ENCODE measurements around the gene RHOT2. TPM values are rescaled to one million over a fixed set of nuclear protein-coding genes. Genes with fewer than 3 reads are reported as not detected.
A peak's percentile ranks its signal among the peaks of the same experiment; 100 is the strongest.

RHOT2 gene
- polyA plus RNA-seq, 1 donor (not counting 4 experiments of a cell fraction or from before 2014, with no cell fraction given): 58.7 TPM

GRCh38 chr16:705431-706188 lies 37.7 kb downstream of the RHOT2 start, which contains the start of gene FBXL16:
Gene FBXL16, minus strand, starts transcription at chr16:705801. Its CDS starts 8,396 bp downstream, at chr16:697405.
- no peaks in the 10 kb centered on the region for H3K9me3 ChIP-seq (ENCODE audit: control insufficient read depth, low read depth, low read length)
- H3K9ac ChIP-seq (ENCODE audit: control insufficient read depth, extremely low read depth, insufficient read depth, low read length): no peak within 1 kb of the TSS
- H3K27ac ChIP-seq (ENCODE audit: control insufficient read depth, insufficient read depth, low read length): no peak within 1 kb of the TSS
- no peaks in the 10 kb centered on the region for H3K36me3 ChIP-seq (ENCODE audit: control insufficient read depth in 2 of 2, extremely low read depth in 1 of 2, insufficient read depth in 2 of 2, low read length in 2 of 2)
- no peaks in the 10 kb centered on the region for H3K9me1 ChIP-seq (ENCODE audit: control insufficient read depth, extremely low read depth, insufficient read depth, low read length)
- dilution Hi-C loops (cut with MboI; ENCODE audit: extremely low pct_ligation_motif_present, low sequenced_read_pairs): no loop called here
- H3K4me2 ChIP-seq (ENCODE audit: control insufficient read depth, extremely low read depth, insufficient read depth, low read depth, low read length): peak within 1 kb of the TSS; percentile 32
- H3K4me3 ChIP-seq (ENCODE audit: control insufficient read depth in 2 of 3, extremely low read depth in 1 of 3, insufficient read depth in 2 of 3, low read depth in 1 of 3, low read length in 3 of 3): peak within 1 kb of the TSS in 1 of 3 experiments; percentile 48
- peaks cover 5% of the 10 kb centered on the region for H4K20me1 ChIP-seq (ENCODE audit: control insufficient read depth, extremely low read depth, insufficient read depth, low read length)
- H3K27me3 ChIP-seq (ENCODE audit: control insufficient read depth, extremely low read depth, insufficient read depth, low read length): peaks cover 92% of the 10 kb centered on the region
- no peak within 1 kb of the TSS for H2AFZ ChIP-seq (ENCODE audit: control insufficient read depth, low read length)
- FAIRE-seq (no peak), DNase-seq (ENCODE audit: low read depth, low spot score) (no peak)
- no peak for TF ChIP-seq EZH2 (IDR thresholded peaks at IDR 0.05; ENCODE audit: low read length)
- TF ChIP-seq CTCF (optimal IDR thresholded peaks at IDR 0.05 in 1 of 3, IDR thresholded peaks at IDR 0.05 in 1 of 3, conservative IDR thresholded peaks at IDR 0.05 in 1 of 3; ENCODE audit: extremely low read depth in 1 of 3, insufficient read depth in 2 of 3, low read length in 3 of 3): no peak
- H3K4me1 ChIP-seq (ENCODE audit: control insufficient read depth, extremely low read depth, insufficient read depth, low read length): no peaks in the 10 kb centered on the region
- no peaks in the 10 kb centered on the region for H3K79me2 ChIP-seq (ENCODE audit: control insufficient read depth, insufficient read depth, low read length)

- Histone ChIP-seq H4K20me1 (ENCODE audit: control insufficient read depth, extremely low read depth, insufficient read depth, low read length) (peaks cover 5% of the 10 kb centered on the region), H3K9me3 (ENCODE audit: control insufficient read depth, low read depth, low read length) (no peaks in the 10 kb centered on the region), H3K27me3 (ENCODE audit: control insufficient read depth, extremely low read depth, insufficient read depth, low read length) (peaks cover 92% of the 10 kb centered on the region), H3K36me3 (ENCODE audit: control insufficient read depth in 2 of 2, extremely low read depth in 1 of 2, insufficient read depth in 2 of 2, low read length in 2 of 2) (no peaks in the 10 kb centered on the region), H3K9me1 (ENCODE audit: control insufficient read depth, extremely low read depth, insufficient read depth, low read length) (no peaks in the 10 kb centered on the region), H3K27ac (ENCODE audit: control insufficient read depth, insufficient read depth, low read length) (no peak overlapping the region), H3K9ac (ENCODE audit: control insufficient read depth, extremely low read depth, insufficient read depth, low read length) (no peak overlapping the region), H3K79me2 (ENCODE audit: control insufficient read depth, insufficient read depth, low read length) (no peaks in the 10 kb centered on the region), H2AFZ (ENCODE audit: control insufficient read depth, low read length) (no peak overlapping the region), H3K4me3 (ENCODE audit: control insufficient read depth in 2 of 3, extremely low read depth in 1 of 3, insufficient read depth in 2 of 3, low read depth in 1 of 3, low read length in 3 of 3) (peak overlapping the region in 1 of 3 experiments; percentile 10), H3K4me1 (ENCODE audit: control insufficient read depth, extremely low read depth, insufficient read depth, low read length) (peaks cover 2% of the 10 kb centered on the region), H3K4me2 (ENCODE audit: control insufficient read depth, extremely low read depth, insufficient read depth, low read depth, low read length) (no peak overlapping the region)
- FAIRE-seq (no peak), DNase-seq (ENCODE audit: low read depth, low spot score) (no peak)
- peak; percentile 90 for TF ChIP-seq EZH2 (IDR thresholded peaks at IDR 0.05; ENCODE audit: low read length)
- TF ChIP-seq CTCF (optimal IDR thresholded peaks at IDR 0.05 in 1 of 3, IDR thresholded peaks at IDR 0.05 in 1 of 3, conservative IDR thresholded peaks at IDR 0.05 in 1 of 3; ENCODE audit: extremely low read depth in 1 of 3, insufficient read depth in 2 of 3, low read length in 3 of 3): peak in 1 of 3 experiments; percentile 4
- dilution Hi-C loops (cut with MboI; ENCODE audit: extremely low pct_ligation_motif_present, low sequenced_read_pairs): no loop called here
These were observed 38.5 kb downstream of the RHOT2 start for GRCh38 chr16:706189-707061.

All from keratinocyte (primary cell).